ENCODE measurements around the gene TAF6. TPM values are rescaled to one million over a fixed set of nuclear protein-coding genes. Genes with fewer than 3 reads are reported as not detected.
A peak's percentile ranks its signal among the peaks of the same experiment; 100 is the strongest.
"Not testable (repeated sequence)": the region's sequence is repeated elsewhere in the genome, so short reads cannot be mapped to it uniquely, and the experiment has no call there.

TAF6 gene
- total RNA-seq, 1 donor from 2014 or later, result 39.4 TPM

DNA sequence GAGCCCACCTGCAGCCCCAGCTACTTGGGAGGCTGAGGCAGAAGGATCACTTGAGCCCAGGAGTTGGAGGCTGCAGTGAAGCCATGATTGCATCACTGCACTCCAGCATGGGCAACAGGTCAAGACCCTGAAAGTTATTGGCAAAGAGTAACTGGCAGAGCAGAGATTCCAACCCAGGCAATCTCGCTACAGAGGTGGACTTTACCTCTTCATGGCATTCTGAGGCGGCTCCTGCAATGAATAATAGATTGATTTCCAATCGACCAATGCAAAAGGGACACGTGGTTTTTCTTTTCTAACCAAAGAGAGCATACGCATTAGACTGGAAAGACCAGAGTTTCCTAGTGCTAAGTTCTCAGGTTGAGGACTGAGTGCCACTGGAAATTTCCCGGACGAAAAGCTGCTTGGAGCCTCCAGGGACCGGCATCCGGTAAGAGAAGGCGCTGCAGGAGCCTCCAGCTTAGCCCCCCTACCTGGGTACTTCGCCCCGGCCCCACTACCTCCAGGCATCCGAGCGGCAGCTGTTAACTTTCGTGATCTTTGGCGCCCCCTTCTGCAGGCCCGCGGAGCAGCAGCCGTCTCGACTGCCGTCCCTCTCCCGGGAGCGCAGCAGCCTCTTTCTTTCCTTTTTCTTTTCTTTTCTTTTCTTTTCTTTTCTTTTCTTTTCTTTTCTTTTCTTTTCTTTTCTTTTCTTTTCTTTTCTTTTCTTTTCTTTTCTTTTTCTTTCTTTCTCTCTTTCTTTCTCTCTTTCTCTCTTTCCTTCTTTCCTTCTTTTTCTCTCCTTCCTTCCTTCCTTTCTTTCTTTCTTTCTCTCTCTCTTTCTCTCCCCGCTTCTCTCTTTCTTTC is 11.7 kb upstream of the TAF6 start:
- Histone ChIP-seq H3K36me3 (no peaks in the 10 kb centered on the region), H3K27me3 (ENCODE audit: low read depth) (no peaks in the 10 kb centered on the region), H3K4me3 (no peak overlapping the region), H3K4me1 (peaks cover 23% of the 10 kb centered on the region), H3K9me3 (no peaks in the 10 kb centered on the region), H3K27ac (no peak overlapping the region)
- ATAC-seq (no peak), DNase-seq (peak; percentile 82)
- TF ChIP-seq, protein P1, sequence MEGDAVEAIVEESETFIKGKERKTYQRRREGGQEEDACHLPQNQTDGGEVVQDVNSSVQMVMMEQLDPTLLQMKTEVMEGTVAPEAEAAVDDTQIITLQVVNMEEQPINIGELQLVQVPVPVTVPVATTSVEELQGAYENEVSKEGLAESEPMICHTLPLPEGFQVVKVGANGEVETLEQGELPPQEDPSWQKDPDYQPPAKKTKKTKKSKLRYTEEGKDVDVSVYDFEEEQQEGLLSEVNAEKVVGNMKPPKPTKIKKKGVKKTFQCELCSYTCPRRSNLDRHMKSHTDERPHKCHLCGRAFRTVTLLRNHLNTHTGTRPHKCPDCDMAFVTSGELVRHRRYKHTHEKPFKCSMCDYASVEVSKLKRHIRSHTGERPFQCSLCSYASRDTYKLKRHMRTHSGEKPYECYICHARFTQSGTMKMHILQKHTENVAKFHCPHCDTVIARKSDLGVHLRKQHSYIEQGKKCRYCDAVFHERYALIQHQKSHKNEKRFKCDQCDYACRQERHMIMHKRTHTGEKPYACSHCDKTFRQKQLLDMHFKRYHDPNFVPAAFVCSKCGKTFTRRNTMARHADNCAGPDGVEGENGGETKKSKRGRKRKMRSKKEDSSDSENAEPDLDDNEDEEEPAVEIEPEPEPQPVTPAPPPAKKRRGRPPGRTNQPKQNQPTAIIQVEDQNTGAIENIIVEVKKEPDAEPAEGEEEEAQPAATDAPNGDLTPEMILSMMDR (IDR thresholded peaks at IDR 0.05), result peak; percentile 87
- intact Hi-C loops (cut with DNase I), result no loop called here

DNA sequence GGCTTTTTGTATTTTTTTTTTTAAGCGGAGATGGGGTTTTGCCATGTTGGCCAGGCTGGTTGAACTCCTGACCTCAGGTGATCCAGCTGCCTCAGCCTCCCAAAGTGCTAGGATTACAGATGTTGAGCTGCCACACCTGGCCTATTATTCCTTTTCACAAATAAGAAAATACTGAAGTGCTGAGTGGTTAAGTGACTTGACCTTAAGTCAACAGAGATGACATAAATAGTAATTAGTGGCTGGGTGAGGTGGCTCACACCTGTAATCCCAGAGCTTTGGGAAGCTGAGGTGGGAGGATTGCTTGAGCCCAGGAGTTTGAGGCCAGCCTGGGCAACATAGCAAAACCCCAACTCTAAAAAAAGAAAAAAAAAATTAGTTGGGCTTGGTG is 11.1 kb upstream of the TAF6 start:
- intact Hi-C loops (cut with DNase I); DNase-seq; H3K9me3 ChIP-seq; H3K4me3 ChIP-seq; H3K27me3 ChIP-seq (ENCODE audit: low read depth); H3K27ac ChIP-seq; ATAC-seq; H3K36me3 ChIP-seq: not testable (repeated sequence)
- peaks cover 29% of the 10 kb centered on the region for H3K4me1 ChIP-seq

DNA sequence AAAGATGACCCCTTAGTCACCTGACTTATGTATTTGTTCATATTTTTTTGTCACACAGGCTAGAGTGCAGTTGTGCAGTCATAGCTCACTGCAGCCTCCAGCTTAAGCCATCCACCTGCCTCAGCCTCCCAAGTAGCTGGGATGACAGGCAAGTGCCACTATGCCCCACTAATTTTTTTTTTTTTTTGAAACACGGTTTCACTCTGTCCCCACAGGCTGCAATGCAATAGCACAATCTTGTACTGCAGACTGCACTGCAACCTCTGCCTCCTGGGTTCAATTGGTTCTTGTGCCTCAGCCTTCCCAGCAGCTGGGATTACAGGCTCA is 9.4 kb upstream of the TAF6 start:
- ATAC-seq, result no peak
- no peak for DNase-seq
- no peak overlapping the region for H3K4me3 ChIP-seq

DNA sequence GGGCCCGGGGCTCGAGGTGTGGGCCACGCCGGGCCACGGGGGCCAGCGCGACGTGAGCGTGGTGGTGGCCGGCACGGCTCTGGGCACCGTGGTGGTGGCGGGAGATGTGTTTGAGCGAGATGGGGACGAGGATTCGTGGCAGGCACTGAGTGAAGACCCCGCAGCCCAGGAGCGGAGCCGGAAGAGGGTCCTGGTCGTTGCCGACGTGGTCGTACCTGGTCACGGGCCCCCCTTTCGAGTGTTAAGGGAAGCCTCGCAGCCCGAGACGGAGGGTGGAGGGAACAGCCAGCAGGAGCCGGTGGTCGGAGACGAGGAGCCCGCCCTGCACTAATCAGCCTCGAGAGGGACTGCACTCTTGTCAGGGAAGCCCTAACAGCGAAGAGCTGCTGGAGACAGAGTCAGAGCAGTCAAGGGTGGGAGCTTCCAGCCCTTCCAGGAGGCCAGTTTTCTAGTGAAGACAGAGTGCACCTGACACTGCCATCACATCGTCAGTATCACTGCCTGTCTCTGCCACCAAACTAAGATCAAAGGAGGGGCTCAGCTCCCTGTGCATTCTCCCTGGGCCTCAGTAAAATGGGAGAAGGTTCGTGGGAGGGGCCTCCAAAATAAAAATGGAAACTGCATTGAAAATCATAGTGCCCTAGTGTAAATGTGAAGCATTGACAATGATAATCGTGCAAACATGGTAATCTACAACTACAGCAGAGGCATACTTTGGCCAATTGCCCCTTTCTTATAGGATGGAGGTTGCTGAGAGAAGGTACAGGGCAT is 8.9 kb upstream of the TAF6 start:
- intact Hi-C loops (cut with DNase I), result no loop called here
- Histone ChIP-seq H3K27me3 (ENCODE audit: low read depth) (no peaks in the 10 kb centered on the region), H3K4me1 (peaks cover 36% of the 10 kb centered on the region), H3K4me3 (peak overlapping the region; percentile 81), H3K36me3 (no peaks in the 10 kb centered on the region), H3K9me3 (no peaks in the 10 kb centered on the region), H3K27ac (peak overlapping the region; percentile 90)
- TF ChIP-seq, protein P1 (IDR thresholded peaks at IDR 0.05), result no peak
- no peak for DNase-seq
- peak; percentile 4 to 5 for ATAC-seq

More for the DNA sequence above, 9.4 kb upstream of the TAF6 start:
- no peaks in the 10 kb centered on the region for H3K9me3 ChIP-seq
- intact Hi-C loops (cut with DNase I), result no loop called here
- H3K4me1 ChIP-seq, result peaks cover 36% of the 10 kb centered on the region
- TF ChIP-seq, protein P1 (IDR thresholded peaks at IDR 0.05), result no peak
- no peak overlapping the region for H3K27ac ChIP-seq
- no peaks in the 10 kb centered on the region for H3K36me3 ChIP-seq
- H3K27me3 ChIP-seq (ENCODE audit: low read depth), result no peaks in the 10 kb centered on the region

DNA sequence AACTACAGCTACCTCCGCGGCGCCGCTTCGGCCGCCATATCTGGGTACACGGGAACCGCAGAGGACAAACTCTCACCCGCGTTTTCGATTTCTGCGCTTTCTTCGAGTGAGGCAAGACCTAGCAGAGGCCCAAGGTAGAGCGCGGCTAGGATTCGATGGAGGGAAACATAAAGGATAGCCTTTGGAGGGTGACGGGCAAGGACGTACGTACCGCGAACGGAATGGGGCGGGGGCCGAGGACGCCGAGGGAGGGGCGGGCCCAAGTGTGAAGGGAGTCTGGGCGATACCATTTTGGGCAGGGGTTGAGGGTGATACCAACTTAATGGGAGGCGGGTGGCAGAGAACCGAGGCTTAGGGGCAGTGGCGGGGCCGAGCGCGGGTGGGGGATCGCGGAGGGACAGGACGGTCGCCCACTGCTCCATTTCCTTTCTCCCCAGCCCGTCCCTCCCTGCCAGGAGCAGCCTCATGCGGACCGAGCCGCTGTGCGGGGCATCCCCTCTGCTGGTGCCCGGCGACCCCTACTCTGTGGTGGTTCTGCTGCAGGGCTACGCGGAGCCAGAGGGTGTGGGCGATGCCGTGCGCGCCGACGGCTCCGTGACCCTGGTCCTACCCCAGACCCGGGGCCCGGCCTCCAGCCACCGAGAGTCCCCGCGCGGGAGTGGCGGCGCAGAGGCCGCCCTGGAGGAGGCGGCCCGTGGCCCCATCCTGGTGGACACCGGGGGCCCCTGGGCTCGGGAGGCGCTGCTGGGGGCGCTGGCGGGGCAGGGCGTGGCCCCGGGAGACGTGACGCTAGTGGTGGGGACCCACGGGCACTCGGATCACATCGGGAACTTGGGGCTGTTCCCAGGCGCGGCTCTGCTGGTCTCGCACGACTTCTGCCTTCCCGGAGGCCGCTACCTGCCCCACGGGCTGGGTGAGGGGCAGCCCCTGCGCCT is 8.0 kb upstream of the TAF6 start, which contains the start of gene MBLAC1:
Gene MBLAC1, plus strand, starts transcription at position 37 of the 935 bp plus-strand sequence. Its CDS starts 429 bp downstream, at position 466.
- intact Hi-C loops (cut with DNase I), result no loop called here
- Histone ChIP-seq H3K27ac (peak within 1 kb of the TSS; percentile 90), H3K4me3 (peak within 1 kb of the TSS; percentile 81), H3K27me3 (ENCODE audit: low read depth) (no peaks in the 10 kb centered on the region), H3K9me3 (no peaks in the 10 kb centered on the region), H3K36me3 (no peaks in the 10 kb centered on the region), H3K4me1 (peaks cover 36% of the 10 kb centered on the region)
- TF ChIP-seq, protein P1 (IDR thresholded peaks at IDR 0.05), result no peak
- ATAC-seq, result peak; percentile 97
- peak; percentile 88 for DNase-seq

Measured in lower lobe of right lung (tissue), 2 donors.